ENCODE data around the gene RSPH4A.
"Not testable (repeated sequence)": the region's sequence is repeated elsewhere in the genome, so short reads cannot be mapped to it uniquely, and the experiment has no call there.

The RSPH4A gene

GRCh38 chr6:116629563-116629981 lies 13.3 kb downstream of the RSPH4A start:
- no peak for DNase-seq (ENCODE audit: low read depth)

- no peak for DNase-seq (ENCODE audit: low read depth)
Measured at GRCh38 chr6:116631379-116631990, 15.2 kb downstream of the RSPH4A start.

- DNase-seq (ENCODE audit: low read depth) = no peak
Measured at GRCh38 chr6:116633685-116634084, 17.4 kb downstream of the RSPH4A start.

GRCh38 chr6:116648156-116648555 lies 31.9 kb downstream of the RSPH4A start:
- no peak for DNase-seq (ENCODE audit: low read depth)

- no peak for DNase-seq (ENCODE audit: low read depth)
Measured at GRCh38 chr6:116649129-116649528, 32.9 kb downstream of the RSPH4A start.

- DNase-seq (ENCODE audit: low read depth) = no peak
Measured at GRCh38 chr6:116651916-116652315, 35.6 kb downstream of the RSPH4A start.

- DNase-seq (ENCODE audit: low read depth) = no peak
Measured at GRCh38 chr6:116661594-116661993, 45.3 kb downstream of the RSPH4A start.

- no peak for DNase-seq (ENCODE audit: low read depth)
Measured at GRCh38 chr6:116662202-116662601, 45.9 kb downstream of the RSPH4A start.

- no peak for DNase-seq (ENCODE audit: low read depth)
Measured at GRCh38 chr6:116663308-116663707, 47.0 kb downstream of the RSPH4A start.

- DNase-seq (ENCODE audit: low read depth) = not testable (repeated sequence)
Measured at GRCh38 chr6:116664169-116664568, 47.9 kb downstream of the RSPH4A start.

GRCh38 chr6:116665464-116665863 lies 49.2 kb downstream of the RSPH4A start:
- no peak for DNase-seq (ENCODE audit: low read depth)

GRCh38 chr6:116666869-116667268 lies 50.6 kb downstream of the RSPH4A start:
- DNase-seq (ENCODE audit: low read depth) = no peak

GRCh38 chr6:116667623-116668022 lies 51.3 kb downstream of the RSPH4A start:
- DNase-seq (ENCODE audit: low read depth) = no peak

- DNase-seq (ENCODE audit: low read depth) = no peak
Measured at GRCh38 chr6:116672306-116672705, 56.0 kb downstream of the RSPH4A start.

- DNase-seq (ENCODE audit: low read depth) = no peak
Measured at GRCh38 chr6:116676021-116676420, 59.7 kb downstream of the RSPH4A start.

GRCh38 chr6:116680880-116681672 lies 64.8 kb downstream of the RSPH4A start, which contains the start of gene KPNA5:
Gene KPNA5 (plus strand): TSS chr6:116681211. CDS start chr6:116681335, 124 bp downstream.
- peak; percentile 87 for DNase-seq (ENCODE audit: low read depth)

- DNase-seq (ENCODE audit: low read depth) = peak; percentile 41
Measured at GRCh38 chr6:116682334-116682712, 66.0 kb downstream of the RSPH4A start.
